Esophagus muscularis mucosa (tissue), 4 donors: ENCODE data around the gene DCP1B. TPM values are rescaled to one million over a fixed set of nuclear protein-coding genes. Genes with fewer than 3 reads are reported as not detected.

ENCODE experiments used
- DNase-seq: peaks from one replicate; pipeline ENCODE4 v3.0.0-alpha.2; 2017; ENCODE audit errors: extremely low spot score
- H3K27ac ChIP-seq, 4 donors: fragments of 200-600 bp; sonication (generic); replicated peaks in 1 of 4; 1 replicate in 3 of 4; 2 replicates in 1 of 4; pipeline ENCODE4 v1.5.1; 2016 to 2019; ENCODE audit warnings: mild to moderate bottlenecking in 1 of 4
- H3K27me3 ChIP-seq, 4 donors: fragments of 200-600 bp; sonication (generic); one replicate each; pipeline versions ENCODE4 v1.5.1 to v1.6.0; 2016 to 2019
- H3K36me3 ChIP-seq, 4 donors: fragments of 200-600 bp; sonication (generic); one replicate each; pipeline ENCODE4 v1.5.1; 2016 to 2019
- H3K4me1 ChIP-seq, 4 donors: fragments of 200-600 bp; sonication (generic); one replicate each; pipeline ENCODE4 v1.5.1; 2016 to 2019
- H3K4me3 ChIP-seq, 4 donors: fragments of 200-600 bp; sonication (generic); 1 replicate in 2 of 4; 2 replicates in 2 of 4; pipeline ENCODE4 v1.5.1; 2016 to 2019; ENCODE audit warnings: mild to moderate bottlenecking in 4 of 4, moderate library complexity in 1 of 4
- H3K9me3 ChIP-seq, 4 donors: fragments of 200-600 bp; sonication (generic); 1 replicate in 3 of 4; 2 replicates in 1 of 4; pipeline ENCODE4 v1.5.1; 2016 to 2019
- CTCF ChIP-seq, 3 experiments: fragments of 200-600 bp in 2 of 3; fragments of 450-650 bp in 1 of 3; sonication (generic) in 2 of 3; IDR thresholded peaks; one replicate each; pipeline ENCODE4 v1.5.1; 2017 to 2019; ENCODE audit warnings: antibody characterized with exemption in 3 of 3, mild to moderate bottlenecking in 2 of 3, moderate library complexity in 1 of 3
- EP300 ChIP-seq: sonication (generic); formaldehyde crosslinking; IDR thresholded peaks from one replicate; pipeline ENCODE4 v1.6.1; 2017; ENCODE audit warnings: antibody characterized with exemption
- POLR2A ChIP-seq: fragments of 450-650 bp; IDR thresholded peaks from one replicate; pipeline ENCODE4 v1.6.1; 2017; ENCODE audit warnings: antibody characterized with exemption, moderate library complexity, mild to moderate bottlenecking, low read depth
- POLR2AphosphoS5 ChIP-seq, 2 donors: sonication (generic); formaldehyde crosslinking; IDR thresholded peaks; one replicate each; pipeline ENCODE4 v1.6.1; 2017; ENCODE audit warnings: antibody characterized with exemption in 2 of 2
- WGBS: methylation state at CpG from one replicate; pipeline ENCODE4 v1.1.5; 2018; 5-methylcytosine and 5-hydroxymethylcytosine counted together
- intact Hi-C: fragments of 100-400 bp; cut with DNase I; formaldehyde crosslinking; loops from one replicate; pipeline ENCODE4 v1.15.1; 2023
- total RNA-seq, 4 donors: library from RNA; depleted of rRNA; stranded (reverse); fragments of >200 nt; gene quantifications; one replicate each; pipeline versions ENCODE4 v1.1.0 to v1.2.1, GENCODE V29; 2016

The DCP1B gene
- total RNA-seq, 4 donors from 2014 or later: 22.0 to 26.5 (median 24.4) TPM

- WGBS: 61% methylated on average over 8 of the region's 8 CpGs
- Histone ChIP-seq H3K27me3 (peaks cover 0 to 13% (median 0%) of the 10 kb centered on the region in 4 donors), H3K9me3 (no peaks in the 10 kb centered on the region), H3K27ac (no peak overlapping the region), H3K36me3 (peaks cover 0 to 12% (median 0%) of the 10 kb centered on the region in 4 donors), H3K4me1 (peaks cover 10 to 19% (median 12%) of the 10 kb centered on the region in 4 donors), H3K4me3 (no peak overlapping the region)
- no peak for TF ChIP-seq POLR2AphosphoS5 (IDR thresholded peaks at IDR 0.05)
- TF ChIP-seq POLR2A: no peak
- no peak for TF ChIP-seq EP300
- TF ChIP-seq CTCF (IDR thresholded peaks at IDR 0.05): no peak
- no peak for DNase-seq
- intact Hi-C loops: loop anchor here (5.0 kb wide), 1 partner anchor 532 kb away; no protein-coding TSS in a partner anchor
Observed at GRCh38 chr12:2049604-2050540, 45.6 kb upstream of the DCP1B start.

- H3K27me3 ChIP-seq: peaks cover 0 to 13% (median 0%) of the 10 kb centered on the region in 4 donors
- intact Hi-C loops: no loop called here
- peaks cover 8 to 12% (median 10%) of the 10 kb centered on the region in 4 donors for H3K4me1 ChIP-seq
- TF ChIP-seq EP300: no peak
- no peak for TF ChIP-seq CTCF (IDR thresholded peaks at IDR 0.05)
- no peak for TF ChIP-seq POLR2A
- no peak for TF ChIP-seq POLR2AphosphoS5 (IDR thresholded peaks at IDR 0.05)
- H3K4me3 ChIP-seq: no peak overlapping the region
- DNase-seq: no peak
- no peaks in the 10 kb centered on the region for H3K9me3 ChIP-seq
- H3K36me3 ChIP-seq: peaks cover 0 to 12% (median 0%) of the 10 kb centered on the region in 4 donors
- H3K27ac ChIP-seq: no peak overlapping the region
- 91% methylated on average over 7 of the region's 7 CpGs for whole genome bisulfite sequencing
Observed at GRCh38 chr12:2047752-2048151, 43.5 kb upstream of the DCP1B start.

GRCh38 chr12:2046957-2047356 lies 42.7 kb upstream of the DCP1B start:
- Histone ChIP-seq H3K9me3 (no peaks in the 10 kb centered on the region), H3K36me3 (peaks cover 0 to 12% (median 0%) of the 10 kb centered on the region in 4 donors), H3K27me3 (peaks cover 0 to 10% (median 0%) of the 10 kb centered on the region in 4 donors), H3K4me1 (peaks cover 5 to 9% (median 7%) of the 10 kb centered on the region in 4 donors), H3K27ac (no peak overlapping the region), H3K4me3 (no peak overlapping the region)
- TF ChIP-seq POLR2AphosphoS5 (IDR thresholded peaks at IDR 0.05) (no peak), EP300 (no peak), POLR2A (no peak), CTCF (IDR thresholded peaks at IDR 0.05) (no peak)
- DNase-seq: no peak
- intact Hi-C loops: no loop called here
- 94% methylated on average over 4 of the region's 4 CpGs for WGBS

- peaks cover 0 to 6% (median 2%) of the 10 kb centered on the region in 4 donors for H3K4me1 ChIP-seq
- no peaks in the 10 kb centered on the region for H3K9me3 ChIP-seq
- intact Hi-C loops: no loop called here
- no peak for DNase-seq
- H3K27me3 ChIP-seq: no peaks in the 10 kb centered on the region
- no peak overlapping the region for H3K27ac ChIP-seq
- no peak for TF ChIP-seq POLR2AphosphoS5 (IDR thresholded peaks at IDR 0.05)
- no peak for TF ChIP-seq POLR2A
- no peak for TF ChIP-seq CTCF (IDR thresholded peaks at IDR 0.05)
- no peak for TF ChIP-seq EP300
- WGBS: 84% methylated on average over 6 of the region's 6 CpGs
- no peak overlapping the region for H3K4me3 ChIP-seq
- peaks cover 0 to 12% (median 0%) of the 10 kb centered on the region in 4 donors for H3K36me3 ChIP-seq
Observed at GRCh38 chr12:2044165-2044564, 39.9 kb upstream of the DCP1B start.
